Measurements from ENCODE around the gene SLFN5.

GRCh38 chr17:35242158-35242804 lies 591 bp upstream of the SLFN5 start:
- TF ChIP-seq GABPA (IDR thresholded peaks at IDR 0.05; ENCODE audit: low read depth) = no peak
- 0 out of 2 replicates have a peak, but pooled peaks have one; percentile 27 for TF ChIP-seq CTCF (IDR thresholded peaks at IDR 0.05)
- no peak for TF ChIP-seq CHD2 (IDR thresholded peaks at IDR 0.05; ENCODE audit: low read length, partially characterized antibody)
- no peak for TF ChIP-seq MEF2A (IDR thresholded peaks at IDR 0.05; ENCODE audit: borderline replicate concordance, low read depth)
- no peak for TF ChIP-seq MAX (IDR thresholded peaks at IDR 0.05; ENCODE audit: low read depth)
- TF ChIP-seq POLR2AphosphoS5 (IDR thresholded peaks at IDR 0.05; ENCODE audit: low read depth, low read length) = no peak
- no peak for TF ChIP-seq EZH2phosphoT487 (IDR thresholded peaks at IDR 0.05; ENCODE audit: borderline replicate concordance, low read depth)
- TF ChIP-seq SIN3A (IDR thresholded peaks at IDR 0.05; ENCODE audit: borderline replicate concordance, low read depth, low read length) = no peak
- TF ChIP-seq FOSL2 (IDR thresholded peaks at IDR 0.05; ENCODE audit: borderline replicate concordance, low read depth) = no peak
- TF ChIP-seq SMC3 (IDR thresholded peaks at IDR 0.05; ENCODE audit: low read depth, low read length) = no peak

Measured in SK-N-SH (cell line).